ENCODE data around the gene CFAP97.
"Not testable (repeated sequence)": the region's sequence is repeated elsewhere in the genome, so short reads cannot be mapped to it uniquely, and the experiment has no call there.

CFAP97 gene

GRCh38 chr4:185243879-185244278, 40.1 kb upstream of the CFAP97 start:
- TF ChIP-seq CTCF (IDR thresholded peaks at IDR 0.05; ENCODE audit: insufficient read depth, low read length, missing control alignments), result no peak
- POLR2A ChIA-PET, result no interaction called here
- H3K4me3 ChIP-seq (ENCODE audit: low read depth, low read length), result no peak overlapping the region
- no peak for DNase-seq (ENCODE audit: low read depth, low spot score)
- CTCF ChIA-PET, result no interaction called here

- CTCF ChIA-PET, result interaction anchor here (0.7 to 1.6 kb wide), 3 partner anchors 14 to 23 kb away, joined by 3 to 7 read pairs (median 3); no protein-coding TSS in a partner anchor
- POLR2A ChIA-PET, result interaction anchor here (0.6 kb wide), 1 partner anchor 153 kb away, joined by 3 read pairs; the partner anchor contains the start of gene LRP2BP
- no peak overlapping the region for H3K4me3 ChIP-seq (ENCODE audit: low read depth, low read length)
- no peak for DNase-seq (ENCODE audit: low read depth, low spot score)
- TF ChIP-seq CTCF (IDR thresholded peaks at IDR 0.05; ENCODE audit: insufficient read depth, low read length, missing control alignments), result no peak
Measured at GRCh38 chr4:185242749-185243533, 39.1 kb upstream of the CFAP97 start.

- DNase-seq (ENCODE audit: low read depth, low spot score); H3K4me3 ChIP-seq (ENCODE audit: low read depth, low read length); CTCF ChIA-PET; POLR2A ChIA-PET: not testable (repeated sequence)
Measured at GRCh38 chr4:185240486-185240885, 36.7 kb upstream of the CFAP97 start.

GRCh38 chr4:185238750-185239149, 35.0 kb upstream of the CFAP97 start:
- no peak for DNase-seq (ENCODE audit: low read depth, low spot score)
- ChIA-PET CTCF (interaction anchor here (0.6 kb wide), 1 partner anchor 13 kb away, joined by 3 read pairs; no protein-coding TSS in a partner anchor), POLR2A (no interaction called here)
- TF ChIP-seq CTCF (IDR thresholded peaks at IDR 0.05; ENCODE audit: insufficient read depth, low read length, missing control alignments), result no peak
- no peak overlapping the region for H3K4me3 ChIP-seq (ENCODE audit: low read depth, low read length)

GRCh38 chr4:185238215-185238681, 34.4 kb upstream of the CFAP97 start:
- POLR2A ChIA-PET, result no interaction called here
- no peak for TF ChIP-seq CTCF (IDR thresholded peaks at IDR 0.05; ENCODE audit: insufficient read depth, low read length, missing control alignments)
- H3K4me3 ChIP-seq (ENCODE audit: low read depth, low read length), result no peak overlapping the region
- DNase-seq (ENCODE audit: low read depth, low spot score), result peak; percentile 54
- CTCF ChIA-PET, result interaction anchor here (0.6 kb wide), 1 partner anchor 14 kb away, joined by 3 read pairs; no protein-coding TSS in a partner anchor

- CTCF ChIA-PET, result interaction anchor here (0.7 to 0.8 kb wide), 3 partner anchors 10 to 631 kb away, joined by 3 read pairs; no protein-coding TSS in a partner anchor
- no peak for TF ChIP-seq CTCF (IDR thresholded peaks at IDR 0.05; ENCODE audit: insufficient read depth, low read length, missing control alignments)
- DNase-seq (ENCODE audit: low read depth, low spot score), result no peak
- no peak overlapping the region for H3K4me3 ChIP-seq (ENCODE audit: low read depth, low read length)
- POLR2A ChIA-PET, result no interaction called here
Measured at GRCh38 chr4:185237175-185237574, 33.4 kb upstream of the CFAP97 start.
